K562 (cell line): ENCODE results near the gene FAM114A2. TPM values are rescaled to one million over a fixed set of nuclear protein-coding genes. Genes with fewer than 3 reads are reported as not detected.

Experiments
- ATF1 ChIP-seq, 2 experiments: fragments of 450-650 bp in 1 of 2; IDR thresholded peaks; 2 replicates each; pipeline ENCODE4 v1.6.1; 2016; ENCODE audit warnings: missing compliant biosample characterization in 1 of 2, missing genetic modification characterization in 1 of 2
- ILK ChIP-seq: fragments of 450-650 bp; IDR thresholded peaks from 2 replicates; pipeline ENCODE4 v1.6.1; 2016; ENCODE audit warnings: missing genetic modification characterization, low read depth, mild to moderate bottlenecking, missing compliant biosample characterization, moderate library complexity, borderline replicate concordance
- KLF6 ChIP-seq: fragments of 250-450 bp; sonication (Bioruptor Pico); IDR thresholded peaks from 2 replicates; pipeline ENCODE4 v1.4.0; 2020; ENCODE audit warnings: mild to moderate bottlenecking, moderate library complexity, borderline replicate concordance
- MCM5 ChIP-seq: fragments of 450-650 bp; IDR thresholded peaks from 2 replicates; pipeline ENCODE4 v1.6.1; 2016; ENCODE audit warnings: low read depth
- RB1 ChIP-seq: fragments of 450-650 bp; IDR thresholded peaks from 2 replicates; pipeline ENCODE4 v1.6.1; 2017; ENCODE audit warnings: low read depth, mild to moderate bottlenecking
- REST ChIP-seq, 2 experiments: fragments of 450-650 bp; formaldehyde crosslinking in 1 of 2; IDR thresholded peaks; 2 replicates each; pipeline versions ENCODE4 v1.4.0 to v1.6.1; 2014 to 2020; ENCODE audit warnings: mild to moderate bottlenecking in 2 of 2, borderline replicate concordance in 1 of 2, low read depth in 1 of 2
- SMC3 ChIP-seq: conservative IDR thresholded peaks from 2 replicates; pipeline ENCODE4 v1.6.1; 2011; ENCODE audit warnings: low read depth, low read length, improper control_type of control experiment; ENCODE audit not compliant: insufficient read depth
- polyA plus RNA-seq, 8 experiments: library from polyadenylated mRNA; depleted of rRNA in 4 of 8; stranded (reverse) in 5 of 8; unstranded in 3 of 8; fragments of >200 nt; fragmentation: Nextera tagmentation in 2 of 8; fragmentation: Illumina TruSeq in 1 of 8; extraction: Ambion mirVana in 2 of 8; extraction: Trizol in 1 of 8; gene quantifications; 2 replicates each; pipeline versions ENCODE4 v1.2.1 to v1.2.3, GENCODE V29; 2011 to 2014; ENCODE audit warnings: inconsistent platforms in 1 of 8, missing spikeins in 1 of 8
- total RNA-seq, 7 experiments: library from RNA; depleted of rRNA in 6 of 7; stranded (reverse); fragments of >200 nt in 6 of 7; fragmentation: Illumina TruSeq in 2 of 7; extraction: Trizol in 2 of 7; gene quantifications; 2 replicates each; pipeline versions ENCODE4 v1.2.1 to v1.2.3, GENCODE V29; 2011 to 2021; ENCODE audit warnings: low replicate concordance in 1 of 7

Gene FAM114A2
- total and polyA plus RNA-seq, 9 of the 15 experiments (the other 6 are each of a cell fraction or from before 2014, with no cell fraction given) = 14.4 to 28.1 (median 21.2) TPM

DNA sequence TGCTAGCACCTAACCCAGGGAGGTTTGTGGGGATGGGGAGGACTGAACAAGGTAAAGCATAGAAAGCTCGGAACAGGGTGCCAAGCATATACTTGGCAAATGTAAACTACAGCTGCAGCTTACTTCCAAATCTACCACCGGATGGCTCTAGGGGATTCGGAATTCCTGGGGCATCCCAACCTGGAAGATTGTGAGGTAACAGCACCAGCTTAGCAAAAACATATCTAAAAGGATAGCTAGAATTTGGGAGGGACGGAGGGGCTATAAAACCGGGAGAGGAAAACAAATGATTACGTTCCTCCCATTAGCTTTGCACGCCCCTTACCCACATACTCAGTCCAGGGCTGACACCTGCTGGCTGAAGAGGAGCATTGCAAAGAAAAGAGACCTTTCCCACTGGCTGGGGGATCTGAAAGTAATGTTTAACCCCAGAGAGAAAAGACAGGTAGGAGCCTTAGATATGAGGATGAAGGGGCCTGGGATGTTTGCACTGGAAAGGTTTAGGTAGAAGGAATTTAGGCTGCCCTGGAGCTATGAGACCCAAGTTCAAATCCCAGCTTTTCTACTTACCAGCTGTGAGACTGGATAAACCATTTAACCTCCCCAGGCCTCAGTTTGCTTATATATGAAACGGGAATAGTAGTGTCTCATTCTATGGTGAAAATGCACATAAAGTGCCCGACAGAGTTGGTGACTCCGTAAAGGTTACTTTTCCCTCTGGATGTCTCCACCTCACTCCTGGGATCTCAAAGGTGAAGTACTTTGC, 73.6 kb downstream of the FAM114A2 start (continued):
- no peak for TF ChIP-seq ILK (tag)
- TF ChIP-seq RB1 = 0 out of 2 replicates have a peak, but pooled peaks have one; percentile 20
- TF ChIP-seq REST (IDR thresholded peaks at IDR 0.05; ENCODE audit: borderline replicate concordance) = peak; percentile 78
- TF ChIP-seq REST (CRISPR knock-in tag; IDR thresholded peaks at IDR 0.05; ENCODE audit: low read depth) = no peak
- TF ChIP-seq SMC3 = peak; percentile 90
- no peak for TF ChIP-seq KLF6
- TF ChIP-seq MCM5 = no peak
- TF ChIP-seq ATF1 (CRISPR knock-in tag; IDR thresholded peaks at IDR 0.05) = no peak
- TF ChIP-seq ATF1 (tag; IDR thresholded peaks at IDR 0.05) = no peak
